HepG2 (cell line): ENCODE data around the gene SDK1. TPM values are rescaled to one million over a fixed set of nuclear protein-coding genes. Genes with fewer than 3 reads are reported as not detected.

Source experiments
- ATAC-seq: fragments of 200-7000 bp; cut with Tn5 transposase; 3 replicates; pipeline ENCODE4 v1.9.1; 2020; ENCODE audit warnings: mild to moderate bottlenecking, moderate library complexity
- BruUV-seq: library from RNA; stranded (reverse); fragments of 400-500 nt; replicated peaks from 2 replicates; lab custom pipeline; 2021; lab: Mats Ljungman, UMichigan
- CTCF ChIA-PET: fragments of 300-600 bp; formaldehyde crosslinking; extraction: SDS; loops from one replicate; lab custom pipeline; 2021; ENCODE audit warnings: low total read pairs, inconsistent platforms, low intra/inter-chr PET ratio; lab: Yijun Ruan, JAX
- POLR2A ChIA-PET: fragments of 350-600 bp; sonication (Branson Sonifier 250); formaldehyde crosslinking; loops from one replicate; lab custom pipeline; 2020; ENCODE audit warnings: antibody characterized with exemption, inconsistent platforms; lab: Yijun Ruan, JAX
- DNase-seq: peaks from one replicate; pipeline ENCODE4 v3.0.0-alpha.2; 2015; ENCODE audit warnings: low spot score
- FAIRE-seq: peaks from 3 replicates; lab custom pipeline; 2011; peaks lifted over from hg19 to GRCh38; lab: Jason Lieb, UNC
- H2AFZ ChIP-seq: one replicate; pipeline ENCODE4 v1.6.1; 2011; ENCODE audit warnings: low read length, inconsistent platforms
- H3K27ac ChIP-seq: fragments of 300-600 bp; 3 replicates; pipeline ENCODE4 v1.8.0; 2011; ENCODE audit warnings: mixed run types, mild to moderate bottlenecking, mixed read lengths, low read length, inconsistent platforms; ENCODE audit not compliant: insufficient read depth; ENCODE audit errors: extremely low read length
- H3K27me3 ChIP-seq, 2 experiments: fragments of 200-600 bp in 1 of 2; 2 replicates in 1 of 2; 3 replicates in 1 of 2; pipeline versions ENCODE4 v1.6.0 to v1.8.0; 2011; ENCODE audit warnings: low read length in 2 of 2, mild to moderate bottlenecking in 2 of 2, moderate library complexity in 2 of 2, inconsistent platforms in 1 of 2; ENCODE audit not compliant: insufficient read depth in 2 of 2, control insufficient read depth in 1 of 2
- H3K36me3 ChIP-seq, 2 experiments: fragments of 200-600 bp in 1 of 2; replicated peaks in 1 of 2; 2 replicates in 1 of 2; 3 replicates in 1 of 2; pipeline versions ENCODE4 v1.5.1 to v1.8.0; 2011; ENCODE audit warnings: low read length in 2 of 2, inconsistent platforms in 1 of 2; ENCODE audit not compliant: insufficient read depth in 2 of 2, control insufficient read depth in 1 of 2
- H3K4me1 ChIP-seq: 2 replicates; pipeline ENCODE4 v1.5.1; 2012; ENCODE audit warnings: low read length, inconsistent platforms; ENCODE audit not compliant: insufficient read depth
- H3K4me2 ChIP-seq: 2 replicates; pipeline ENCODE4 v1.6.0; 2011; ENCODE audit warnings: low read depth, low read length, inconsistent platforms
- H3K4me3 ChIP-seq, 3 experiments: fragments of 200-600 bp in 1 of 3; sonication (generic), shearing (Covaris generic) in 1 of 3; replicated peaks in 1 of 3; 2 replicates each; pipeline ENCODE4 v1.5.1; 2011 to 2016; ENCODE audit warnings: low read length in 3 of 3, inconsistent platforms in 2 of 3, low read depth in 2 of 3, mild to moderate bottlenecking in 2 of 3, control low read depth in 1 of 3, mixed read lengths in 1 of 3; ENCODE audit not compliant: insufficient read depth in 1 of 3
- H3K79me2 ChIP-seq: one replicate; pipeline ENCODE4 v1.6.1; 2011; ENCODE audit warnings: low read length, inconsistent platforms; ENCODE audit not compliant: insufficient read depth
- H3K9ac ChIP-seq: 2 replicates; pipeline ENCODE4 v1.6.0; 2011; ENCODE audit warnings: mild to moderate bottlenecking, low read depth, low read length, inconsistent platforms; ENCODE audit not compliant: insufficient read depth
- H3K9me3 ChIP-seq: 2 replicates; pipeline ENCODE4 v1.5.1; 2012; ENCODE audit warnings: mild to moderate bottlenecking, low read length
- H4K20me1 ChIP-seq: 2 replicates; pipeline ENCODE4 v1.6.0; 2011; ENCODE audit warnings: inconsistent platforms, mild to moderate bottlenecking, low read length, moderate library complexity; ENCODE audit not compliant: insufficient read depth
- CEBPG ChIP-seq: IDR thresholded peaks from 2 replicates; pipeline ENCODE4 v1.6.1; 2016
- ETV6 ChIP-seq: sonication (generic); formaldehyde crosslinking; conservative IDR thresholded peaks from 2 replicates; pipeline ENCODE4 v1.4.0; 2020; ENCODE audit warnings: missing genetic modification reagents
- MTA3 ChIP-seq: sonication (generic); formaldehyde crosslinking; IDR thresholded peaks from 2 replicates; pipeline ENCODE4 v1.4.0; 2020; ENCODE audit warnings: missing genetic modification reagents
- SKI ChIP-seq: fragments of 450-650 bp; IDR thresholded peaks from one replicate; pipeline ENCODE4 v1.6.1; 2018; ENCODE audit warnings: mild to moderate bottlenecking; ENCODE audit not compliant: partially characterized antibody
- ZNF138 ChIP-seq: sonication (generic); formaldehyde crosslinking; IDR thresholded peaks from 2 replicates; pipeline ENCODE4 v1.5.0; 2020; ENCODE audit warnings: mild to moderate bottlenecking, low read depth, missing genetic modification reagents
- ZNF17 ChIP-seq: sonication (generic); formaldehyde crosslinking; IDR thresholded peaks from 2 replicates; pipeline ENCODE4 v1.5.0; 2020; ENCODE audit warnings: mild to moderate bottlenecking, missing genetic modification reagents
- ZNF326 ChIP-seq: sonication (generic); formaldehyde crosslinking; IDR thresholded peaks from 2 replicates; pipeline ENCODE4 v1.4.0; 2020; ENCODE audit warnings: missing genetic modification reagents, borderline replicate concordance
- ZNF510 ChIP-seq: sonication (generic); formaldehyde crosslinking; IDR thresholded peaks from 2 replicates; pipeline ENCODE4 v1.4.0; 2020; ENCODE audit warnings: low read depth, mild to moderate bottlenecking, missing genetic modification reagents
- ZSCAN21 ChIP-seq: sonication (generic); formaldehyde crosslinking; IDR thresholded peaks from 2 replicates; pipeline ENCODE4 v1.8.0; 2022; ENCODE audit warnings: mild to moderate bottlenecking, missing genetic modification reagents, moderate library complexity, borderline replicate concordance
- WGBS: methylation state at CpG from one replicate; pipeline ENCODE4 v1.1.6; 2017; ENCODE audit warnings: low lambda C conversion rate; 5-methylcytosine and 5-hydroxymethylcytosine counted together
- in situ Hi-C: cut with HindIII; loops from 2 replicates; pipeline ENCODE4 v1.10.0; 2017; ENCODE audit warnings: low pct_unique_long_range_greater_than_20kb; ENCODE audit not compliant: extremely low pct_ligation_motif_present
- intact Hi-C: fragments of 100-400 bp; cut with micrococcal nuclease; formaldehyde crosslinking; loops from one replicate; pipeline ENCODE4 v1.10.0; 2022; ENCODE audit not compliant: unreplicated experiment
- polyA plus RNA-seq, 8 experiments: library from polyadenylated mRNA; depleted of rRNA in 3 of 8; stranded (reverse) in 7 of 8; unstranded in 1 of 8; fragments of >200 nt; fragmentation: Illumina TruSeq in 4 of 8; extraction: Trizol in 4 of 8; gene quantifications; 2 replicates each; pipeline versions ENCODE4 v1.2.1 to v1.2.3, GENCODE V29; 2011 to 2016; ENCODE audit warnings: low read depth in 4 of 8, missing spikeins in 1 of 8, mixed read lengths in 1 of 8; ENCODE audit not compliant: insufficient read depth in 1 of 8
- total RNA-seq, 5 experiments: library from RNA; depleted of rRNA; stranded (reverse); fragments of >200 nt; fragmentation: Illumina TruSeq; extraction: Trizol; gene quantifications; 2 replicates each; pipeline ENCODE4 v1.2.3, GENCODE V29; 2016; ENCODE audit warnings: low read depth in 1 of 5
- TF ChIP-seq, protein P1 (sequence below): sonication (generic); formaldehyde crosslinking; conservative IDR thresholded peaks from 2 replicates; pipeline ENCODE4 v1.8.0; 2022; ENCODE audit warnings: mild to moderate bottlenecking, moderate library complexity, missing genetic modification reagents

The SDK1 gene
- total and polyA plus RNA-seq, 2 of the 13 experiments (the other 11 are each of a cell fraction or from before 2014, with no cell fraction given): 0.35 to 2.4 TPM

DNA sequence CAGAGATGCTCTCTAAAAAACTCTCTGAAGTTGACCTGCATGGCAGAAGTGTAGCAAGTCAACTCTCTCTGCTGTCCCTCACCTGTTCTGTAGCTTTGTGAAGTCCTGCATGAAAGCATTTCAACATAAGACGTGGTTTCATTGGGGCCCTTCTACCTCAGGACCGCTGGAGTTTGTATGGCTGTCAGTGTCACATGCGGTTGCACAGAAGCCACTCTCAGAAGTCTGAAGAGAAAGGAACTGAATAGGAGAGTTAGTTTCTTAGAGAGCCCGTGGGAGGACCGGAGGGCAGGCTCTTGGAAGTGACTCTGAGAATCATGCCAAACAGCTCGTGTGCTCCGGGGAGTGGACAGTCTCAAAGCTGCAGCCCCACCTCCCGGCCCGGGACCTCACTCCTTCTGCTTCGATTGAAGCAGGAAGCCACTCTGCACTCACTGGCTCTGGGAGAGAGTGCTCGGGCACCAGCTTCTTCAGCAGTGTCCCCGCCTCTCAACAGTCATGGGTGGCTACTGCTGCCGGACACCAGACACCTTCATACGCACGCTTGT, 486.7 kb downstream of the SDK1 start:
- Histone ChIP-seq H3K4me1 (no peaks in the 10 kb centered on the region), H3K79me2 (no peaks in the 10 kb centered on the region), H3K4me2 (no peak overlapping the region), H3K9ac (no peak overlapping the region), H2AFZ (no peak overlapping the region), H3K36me3 (no peaks in the 10 kb centered on the region), H3K27ac (no peak overlapping the region), H4K20me1 (no peaks in the 10 kb centered on the region), H3K4me3 (no peak overlapping the region), H3K27me3 (no peaks in the 10 kb centered on the region), H3K9me3 (peaks cover 5% of the 10 kb centered on the region; the same call in 1 of the 2 replicates)
- ChIA-PET CTCF (no interaction called here), POLR2A (no interaction called here)
- WGBS: 87% methylated on average over 12 of the region's 15 CpGs
- in situ Hi-C loops: no loop called here
- no peak for ATAC-seq
- intact Hi-C loops: no loop called here
- BruUV-seq: no TSS peak
- no peak for FAIRE-seq
- TF ChIP-seq ZNF17 (CRISPR knock-in tag): no peak
- TF ChIP-seq, protein P1, sequence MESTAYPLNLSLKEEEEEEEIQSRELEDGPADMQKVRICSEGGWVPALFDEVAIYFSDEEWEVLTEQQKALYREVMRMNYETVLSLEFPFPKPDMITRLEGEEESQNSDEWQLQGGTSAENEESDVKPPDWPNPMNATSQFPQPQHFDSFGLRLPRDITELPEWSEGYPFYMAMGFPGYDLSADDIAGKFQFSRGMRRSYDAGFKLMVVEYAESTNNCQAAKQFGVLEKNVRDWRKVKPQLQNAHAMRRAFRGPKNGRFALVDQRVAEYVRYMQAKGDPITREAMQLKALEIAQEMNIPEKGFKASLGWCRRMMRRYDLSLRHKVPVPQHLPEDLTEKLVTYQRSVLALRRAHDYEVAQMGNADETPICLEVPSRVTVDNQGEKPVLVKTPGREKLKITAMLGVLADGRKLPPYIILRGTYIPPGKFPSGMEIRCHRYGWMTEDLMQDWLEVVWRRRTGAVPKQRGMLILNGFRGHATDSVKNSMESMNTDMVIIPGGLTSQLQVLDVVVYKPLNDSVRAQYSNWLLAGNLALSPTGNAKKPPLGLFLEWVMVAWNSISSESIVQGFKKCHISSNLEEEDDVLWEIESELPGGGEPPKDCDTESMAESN (CRISPR knock-in tag): no peak
- no peak for TF ChIP-seq ZNF138 (CRISPR knock-in tag)
- no peak for TF ChIP-seq ZSCAN21 (CRISPR knock-in tag)
- DNase-seq: no peak

DNA sequence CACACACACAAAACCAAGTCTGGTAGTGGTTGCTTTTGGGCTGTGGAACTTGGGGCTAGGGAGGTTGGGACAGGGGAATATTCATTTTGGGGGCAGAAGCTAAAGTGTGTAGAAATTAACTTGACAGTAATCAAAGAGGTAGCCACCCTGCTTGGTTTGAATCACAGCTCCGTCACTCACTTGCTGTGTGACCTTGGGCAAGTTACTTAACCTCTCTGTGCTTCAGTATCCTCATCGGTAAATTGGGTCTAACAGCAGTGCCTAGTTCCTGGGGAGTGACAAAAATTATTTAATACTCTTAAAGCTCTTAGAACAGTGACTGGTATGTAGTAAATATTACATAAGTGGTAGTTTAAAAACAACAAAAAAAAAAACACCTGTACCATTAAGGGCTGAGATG, 489.8 kb downstream of the SDK1 start:
- H3K27me3 ChIP-seq: no peaks in the 10 kb centered on the region
- H2AFZ ChIP-seq: no peak overlapping the region
- H3K4me2 ChIP-seq: no peak overlapping the region
- intact Hi-C loops (no loop called here), in situ Hi-C loops (no loop called here)
- BruUV-seq: no TSS peak
- no peak for ATAC-seq
- ChIA-PET POLR2A (no interaction called here), CTCF (no interaction called here)
- no peak overlapping the region for H3K4me3 ChIP-seq
- H3K4me1 ChIP-seq: no peaks in the 10 kb centered on the region
- 59% methylated on average over 2 of the region's 2 CpGs for WGBS
- DNase-seq: no peak
- H4K20me1 ChIP-seq: no peaks in the 10 kb centered on the region
- H3K9me3 ChIP-seq: no peaks in the 10 kb centered on the region
- H3K36me3 ChIP-seq: no peaks in the 10 kb centered on the region
- H3K9ac ChIP-seq: no peak overlapping the region
- no peak overlapping the region for H3K27ac ChIP-seq
- H3K79me2 ChIP-seq: no peaks in the 10 kb centered on the region
- no peak for FAIRE-seq
- no peak for TF ChIP-seq ZNF326
- no peak for TF ChIP-seq ZNF510 (CRISPR knock-in tag)
- TF ChIP-seq MTA3: no peak
- no peak for TF ChIP-seq ETV6 (CRISPR knock-in tag)
- TF ChIP-seq SKI: no peak
- TF ChIP-seq CEBPG (CRISPR knock-in tag): no peak
